GM20431 (cell line): ENCODE measurements around the gene ROBO3.

ENCODE experiments used
- in situ Hi-C: fragments of 300-500 bp; cut with MseI, MboI; formaldehyde crosslinking; loops from one replicate; pipeline ENCODE4 v1.15.0; 2020; ENCODE audit warnings: low sequenced_read_pairs; ENCODE audit not compliant: unreplicated experiment

The ROBO3 gene

DNA sequence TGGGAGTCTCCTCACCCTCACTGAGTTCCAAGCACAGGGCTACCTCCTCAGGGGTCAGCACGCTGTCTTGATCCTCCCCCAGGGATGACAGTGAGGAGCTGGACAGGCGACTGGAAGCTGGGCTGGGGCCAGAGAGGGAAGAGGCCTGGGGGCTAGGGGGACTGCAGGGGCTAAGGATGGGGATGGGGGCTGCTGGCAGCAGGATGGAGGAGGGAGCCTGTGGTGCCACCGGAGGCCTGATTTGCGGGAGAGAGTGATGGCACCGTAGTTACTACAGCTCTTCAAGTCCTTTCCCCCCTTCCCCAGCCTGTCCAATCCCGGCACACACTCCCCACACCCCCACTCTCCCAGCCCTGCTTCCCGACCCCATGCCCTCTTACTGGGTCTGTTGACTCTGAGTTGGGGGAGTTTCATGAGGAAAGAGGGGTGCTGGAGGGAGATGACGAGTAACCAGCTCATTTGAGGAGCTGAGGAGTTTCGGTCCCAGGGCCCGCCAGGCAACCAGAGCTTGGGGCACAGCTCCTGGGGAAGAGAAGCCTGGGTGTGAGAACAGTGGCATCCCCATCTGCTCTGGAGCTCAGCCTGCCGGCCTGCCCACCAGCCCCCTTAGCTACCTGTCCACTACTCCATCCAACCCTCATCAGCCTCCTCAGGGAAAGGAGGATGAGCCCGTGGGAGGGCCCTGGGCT is 21.9 kb downstream of the ROBO3 start:
- in situ Hi-C loops: no loop called here

DNA sequence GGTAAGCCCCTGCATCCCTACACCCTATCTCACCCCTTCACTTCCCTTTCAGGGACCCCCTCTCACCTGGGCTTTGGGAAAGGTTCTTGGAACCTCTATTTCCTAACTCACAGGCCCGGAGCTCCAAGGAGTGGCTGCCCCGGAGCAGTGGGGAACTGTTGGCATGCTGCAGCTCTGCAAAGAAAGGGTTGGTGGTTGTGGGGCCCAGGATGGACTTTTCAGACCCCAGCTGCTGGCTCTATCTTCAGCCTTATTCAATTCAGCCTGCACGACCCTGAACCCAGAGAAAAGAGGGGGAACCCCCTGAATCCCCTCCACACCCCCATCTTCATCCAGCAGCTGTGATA is 22.4 kb downstream of the ROBO3 start:
- in situ Hi-C loops: no loop called here

DNA sequence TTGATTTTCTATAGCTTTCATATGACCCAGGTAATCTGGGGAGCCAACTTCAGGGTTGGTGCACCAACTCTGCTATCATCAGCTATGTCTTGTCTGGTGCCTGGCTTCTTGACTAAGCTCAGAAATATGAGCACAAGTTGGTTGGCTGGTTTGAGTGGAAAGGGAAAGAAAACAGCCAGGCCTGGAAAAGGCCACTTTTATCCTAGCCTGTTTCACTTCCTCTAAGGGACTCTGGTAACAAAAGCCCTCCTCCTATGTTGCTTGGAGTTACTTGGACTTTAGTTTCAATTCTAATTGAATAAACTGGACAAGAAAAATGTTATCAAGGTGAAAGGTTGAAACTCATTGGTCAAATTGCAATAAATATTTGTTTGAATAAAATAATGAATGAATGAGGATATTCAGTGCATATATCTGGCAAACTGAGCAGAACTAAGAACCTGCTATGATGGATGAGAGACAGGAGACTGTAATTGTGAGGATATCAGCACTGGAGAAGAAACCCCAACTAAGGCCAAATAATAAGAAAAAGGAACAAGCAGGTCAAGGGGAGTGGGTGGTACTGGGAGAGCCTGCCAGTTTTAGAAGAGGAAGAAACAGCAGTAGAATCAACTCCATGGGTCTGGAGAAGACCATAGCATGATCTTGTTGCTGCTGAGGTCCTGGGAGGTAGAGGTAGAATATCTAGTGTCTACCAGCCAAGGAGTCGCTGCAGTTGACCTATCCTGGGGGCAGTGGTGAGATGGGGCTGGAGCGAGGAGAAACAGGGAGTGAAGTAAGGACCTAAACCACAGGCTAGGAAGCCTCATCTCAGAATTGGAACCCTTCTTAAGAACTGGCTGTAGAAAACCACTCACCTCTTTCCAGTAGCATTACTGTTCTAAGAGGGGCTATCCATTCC is 24.2 kb downstream of the ROBO3 start:
- in situ Hi-C loops: no loop called here

DNA sequence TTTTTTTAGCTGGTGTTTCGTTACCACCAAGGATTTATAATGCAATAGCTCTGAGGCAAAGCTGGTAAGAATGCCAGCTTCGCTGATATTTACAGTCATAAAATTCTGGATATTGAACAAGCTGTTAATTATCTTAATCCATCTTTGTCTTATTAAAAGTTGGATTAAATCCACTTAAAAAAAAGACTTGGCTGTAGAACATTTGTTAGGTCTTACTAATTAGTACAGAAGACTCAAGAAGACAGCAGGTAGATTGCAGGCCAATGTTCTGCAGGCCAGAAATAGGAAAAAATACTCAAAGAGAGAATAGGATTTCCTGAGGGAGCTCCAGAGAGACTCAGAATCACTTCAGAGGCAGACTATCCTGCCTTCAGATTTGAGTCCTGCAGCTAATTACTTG is 24.9 kb downstream of the ROBO3 start:
- in situ Hi-C loops: no loop called here

DNA sequence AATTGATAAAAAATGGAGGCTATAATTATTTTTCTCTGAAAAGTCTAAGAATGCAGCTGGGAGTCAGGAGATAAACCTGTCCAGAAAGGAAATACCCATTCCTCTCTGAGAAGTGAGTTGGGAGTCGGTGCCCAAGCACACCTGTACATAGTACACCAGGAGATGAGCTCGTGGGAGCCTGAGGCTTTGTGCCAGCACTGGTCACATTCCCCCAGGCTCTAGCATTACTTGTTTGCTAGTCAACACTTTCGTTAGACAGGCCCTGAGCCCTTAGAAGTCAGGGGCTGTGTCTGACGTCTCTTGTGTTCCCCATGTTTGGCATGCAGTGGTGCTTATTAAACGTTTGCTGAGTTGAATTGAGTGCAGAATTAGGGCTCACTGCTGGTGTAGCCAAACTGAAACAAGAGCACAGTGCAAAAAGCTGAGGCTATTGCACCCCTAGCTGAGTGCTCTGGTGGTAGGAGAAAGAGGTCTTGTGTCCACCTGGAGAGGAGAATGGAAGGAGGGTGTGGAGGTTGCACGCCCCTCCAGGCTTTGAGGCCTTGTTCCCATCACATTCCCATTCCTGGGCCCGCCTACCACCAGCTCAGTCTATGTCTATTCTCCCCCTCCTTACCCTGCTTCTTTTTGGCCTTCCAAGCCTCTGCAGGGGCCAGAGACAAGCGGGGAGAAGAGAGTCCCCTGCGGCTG is 25.6 kb downstream of the ROBO3 start:
- in situ Hi-C loops: no loop called here

DNA sequence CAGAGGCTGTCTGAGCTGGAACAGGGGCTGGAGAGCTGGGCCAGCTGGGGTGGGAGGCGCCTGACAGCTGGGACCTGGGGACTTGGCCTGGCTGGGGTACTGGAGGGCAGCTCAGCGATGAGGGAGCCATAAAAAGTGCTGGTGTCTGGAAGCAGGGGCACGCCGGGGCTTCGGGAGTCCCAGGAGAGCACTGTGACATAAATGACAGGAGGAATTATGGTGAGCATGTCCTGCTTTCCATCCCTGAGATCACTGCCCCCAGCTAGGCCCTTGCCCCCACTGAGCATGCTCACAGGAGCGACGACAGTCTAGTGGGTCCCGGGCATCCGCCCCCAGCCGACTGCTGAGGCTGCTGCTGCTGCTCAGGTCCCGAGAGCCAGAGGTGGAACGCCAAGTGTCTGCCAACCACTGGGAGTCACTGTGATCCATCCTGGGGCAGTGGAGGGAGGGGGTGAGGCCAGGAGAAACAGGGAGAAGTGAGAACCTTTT is 26.2 kb downstream of the ROBO3 start:
- in situ Hi-C loops: no loop called here

DNA sequence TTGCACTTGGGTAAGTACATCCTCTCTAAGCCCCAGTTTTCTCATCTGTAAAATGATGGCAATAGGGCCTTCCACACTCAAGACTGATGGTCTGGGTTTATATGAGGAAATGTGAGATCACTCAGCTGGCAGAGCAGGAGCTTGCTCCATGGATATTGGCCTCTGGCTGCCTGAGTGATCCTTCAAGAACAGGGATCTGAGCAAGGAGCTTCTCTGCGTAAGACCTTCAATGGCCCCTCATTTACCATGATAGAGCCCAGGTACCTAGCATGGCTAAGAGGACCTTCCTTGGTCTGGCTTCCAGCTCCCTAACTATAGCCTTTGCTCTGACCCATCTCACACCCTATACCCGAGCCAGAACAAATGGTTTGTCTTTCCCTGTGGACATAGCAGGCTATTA is 26.9 kb downstream of the ROBO3 start:
- in situ Hi-C loops: no loop called here

DNA sequence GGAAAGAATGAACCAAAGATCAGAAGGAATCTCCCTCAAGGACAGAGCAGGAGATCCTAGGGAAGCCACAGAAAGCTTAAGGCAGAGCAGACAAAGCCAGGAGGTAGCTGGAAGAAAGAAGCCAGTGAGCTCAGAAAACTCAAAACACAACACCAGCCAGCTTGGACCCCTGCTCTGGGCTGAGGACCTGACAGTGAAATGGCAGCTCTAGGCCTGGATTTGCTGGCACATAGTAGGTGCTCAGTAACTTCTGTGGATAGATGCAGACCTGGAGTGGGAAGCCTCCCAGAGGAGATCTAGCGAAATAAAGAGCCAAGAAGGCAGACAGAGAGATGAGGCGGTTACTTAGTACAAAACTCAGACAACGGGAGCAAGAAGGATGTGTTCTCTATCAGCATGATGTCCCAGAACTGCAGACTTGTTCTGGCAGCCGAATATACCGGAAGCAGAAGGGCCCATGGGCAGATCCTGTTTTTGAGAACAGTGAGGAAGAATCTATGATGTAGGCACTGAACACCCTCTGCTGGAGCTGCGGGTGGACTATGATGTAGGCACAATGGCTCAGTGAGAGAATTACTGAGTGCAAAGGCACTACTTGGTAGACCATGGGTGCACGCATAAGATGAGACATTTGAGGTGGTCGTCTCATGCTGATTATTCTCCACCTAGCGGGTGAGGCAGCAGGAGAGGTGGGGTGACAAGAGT is 27.7 kb downstream of the ROBO3 start:
- in situ Hi-C loops: no loop called here

DNA sequence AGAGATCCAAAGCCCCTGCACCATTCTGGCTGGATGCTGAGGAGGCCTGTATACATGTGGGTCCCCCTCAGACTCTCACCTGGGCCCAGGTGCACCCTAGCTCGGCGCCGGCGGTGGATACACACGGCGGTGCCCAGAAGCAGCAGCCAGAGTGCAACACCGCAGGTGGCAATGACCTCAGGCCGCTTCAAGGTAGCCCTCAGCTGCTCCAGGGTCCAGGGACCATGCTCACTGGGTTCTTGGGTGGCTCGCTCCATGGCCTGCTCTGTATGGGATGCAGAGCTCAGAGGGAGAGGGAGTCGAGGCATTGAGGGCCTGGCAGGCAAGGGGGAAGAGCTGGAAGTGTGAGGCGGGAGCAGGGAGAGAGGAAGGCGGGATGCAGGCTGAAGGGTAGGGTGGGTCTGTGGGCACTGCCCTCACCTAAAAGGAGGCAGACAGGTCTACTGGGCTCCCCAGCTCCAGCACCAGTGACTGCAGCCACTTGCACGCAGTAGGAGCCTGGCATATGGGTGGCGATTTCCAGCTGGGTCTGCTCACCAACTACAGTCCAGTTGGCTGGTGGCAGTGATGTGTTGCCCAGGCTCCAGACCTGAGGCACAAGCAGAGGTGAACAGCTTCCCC is 28.7 kb downstream of the ROBO3 start:
- in situ Hi-C loops: no loop called here

DNA sequence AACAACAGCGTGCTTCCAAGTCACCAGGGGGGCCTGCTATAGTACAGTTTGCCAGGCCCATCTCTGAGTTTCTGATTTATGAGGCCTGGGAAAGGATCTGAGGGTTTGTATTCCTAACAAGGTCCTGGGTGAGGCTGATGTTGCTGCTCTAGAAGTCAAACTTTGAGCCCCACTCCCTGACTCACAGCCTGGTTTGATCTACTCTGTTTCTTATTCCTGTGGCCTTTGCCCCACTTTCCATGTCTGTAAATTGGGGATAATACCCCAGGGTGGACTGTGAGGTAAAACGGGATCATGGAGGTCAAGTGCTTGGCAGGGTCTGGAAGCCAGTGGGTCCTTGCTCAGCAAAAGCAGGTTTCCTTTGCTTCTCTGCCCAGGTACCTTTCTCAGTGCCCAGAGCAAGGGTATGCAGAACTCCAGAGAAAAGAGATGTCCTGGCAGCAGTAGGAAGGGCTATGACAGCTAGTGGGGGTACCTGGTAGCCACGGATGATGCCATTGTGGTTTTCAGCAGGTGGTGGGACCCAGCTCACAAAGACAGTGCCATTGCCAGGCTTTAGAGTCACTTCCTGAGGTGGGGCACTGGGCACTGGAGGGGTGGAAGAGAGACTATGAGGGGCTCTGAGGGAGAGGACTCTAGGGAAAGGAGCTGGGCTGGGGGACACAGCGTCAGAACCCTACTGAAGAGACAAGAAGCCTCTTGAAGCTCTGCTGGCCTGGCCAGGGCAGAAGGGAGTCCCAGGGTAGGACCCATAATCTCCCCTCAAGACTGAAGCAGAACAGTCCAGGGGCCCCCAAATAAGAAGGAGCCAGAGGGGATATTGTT is 29.6 kb downstream of the ROBO3 start:
- in situ Hi-C loops: no loop called here

DNA sequence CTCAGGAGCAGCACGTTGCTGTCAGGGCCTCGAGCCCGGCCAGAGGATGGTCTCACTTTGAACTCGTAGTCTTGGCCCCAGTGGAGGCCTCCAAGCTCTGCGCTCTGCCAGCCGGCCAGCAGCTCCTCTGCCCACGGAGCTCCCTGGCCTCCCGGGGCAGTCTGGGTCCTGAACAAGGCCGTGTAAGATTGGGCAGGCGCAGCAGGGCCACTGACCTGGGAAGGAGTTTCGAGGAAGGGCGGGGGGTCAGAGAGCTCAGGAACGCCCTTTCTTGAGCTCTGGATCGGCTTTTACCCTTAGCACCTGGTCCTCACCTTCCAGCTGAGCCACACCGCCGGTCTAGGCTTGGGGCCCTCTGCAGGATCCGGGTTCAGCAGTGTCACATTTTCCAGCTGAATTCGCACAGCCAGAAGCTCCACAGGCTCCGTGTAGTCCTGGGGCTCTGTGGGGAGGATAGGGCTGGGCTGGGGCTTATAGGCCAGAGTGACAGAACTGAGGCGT is 30.3 kb downstream of the ROBO3 start:
- in situ Hi-C loops: no loop called here

DNA sequence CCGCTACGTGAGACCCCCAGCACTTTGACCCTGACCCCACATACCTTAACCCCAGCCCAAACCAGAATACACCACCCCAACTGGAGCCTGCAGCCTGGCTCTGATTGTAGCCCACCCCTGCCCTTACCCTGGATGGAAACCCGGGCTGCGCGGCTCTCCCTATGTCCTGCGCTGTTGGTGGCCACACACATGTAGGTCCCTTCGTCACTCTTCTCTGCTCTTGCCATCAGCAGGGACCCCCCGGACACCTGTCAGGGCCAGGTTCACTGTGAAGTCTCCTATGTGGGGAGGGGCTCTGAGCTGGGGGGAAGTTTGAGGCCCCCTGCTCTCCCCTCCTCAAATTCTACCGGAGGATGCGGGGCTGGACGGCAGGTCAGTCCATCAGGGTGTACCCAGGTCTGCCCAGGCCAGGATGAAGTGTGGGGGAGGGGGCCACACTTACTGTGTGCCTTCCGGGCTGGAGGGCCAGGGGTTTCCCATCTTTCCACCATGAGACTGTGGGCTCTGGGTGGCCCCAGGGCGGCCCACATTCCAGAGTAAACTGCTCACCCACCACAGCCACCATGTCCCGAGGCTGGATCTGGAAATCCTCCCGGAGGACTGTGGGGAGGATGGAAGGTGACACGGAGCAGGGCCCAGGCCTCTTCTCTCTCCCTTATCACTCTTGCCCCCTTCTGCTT is 31.0 kb downstream of the ROBO3 start:
- in situ Hi-C loops: no loop called here

DNA sequence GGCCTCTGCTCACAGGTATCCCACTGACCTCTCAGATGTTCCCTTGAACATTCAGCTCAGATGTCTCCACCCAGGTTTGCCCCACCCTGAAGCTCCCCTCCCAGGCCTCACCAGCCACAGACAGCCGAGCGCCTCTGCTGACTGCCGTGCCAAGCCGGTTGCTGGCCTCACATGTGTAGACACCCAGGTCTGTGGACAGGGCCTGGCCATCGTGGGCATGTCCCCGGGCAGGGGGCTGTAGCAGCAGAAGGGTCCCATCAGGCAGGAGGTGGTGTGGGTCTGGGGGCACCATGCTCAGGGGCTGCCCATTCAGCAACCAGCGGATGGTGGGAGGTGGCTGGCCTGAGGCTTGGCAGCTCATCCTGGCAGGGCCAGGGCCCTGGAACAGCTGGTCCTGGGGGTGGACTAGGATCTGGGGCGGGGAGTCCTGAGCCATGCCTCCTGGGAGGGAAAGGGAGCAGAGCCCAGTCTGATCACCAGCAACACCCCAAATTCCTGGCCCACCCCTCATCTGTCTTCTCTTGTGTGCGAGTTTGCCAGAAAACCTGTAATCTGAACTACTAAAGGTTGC is 31.7 kb downstream of the ROBO3 start:
- in situ Hi-C loops: no loop called here

DNA sequence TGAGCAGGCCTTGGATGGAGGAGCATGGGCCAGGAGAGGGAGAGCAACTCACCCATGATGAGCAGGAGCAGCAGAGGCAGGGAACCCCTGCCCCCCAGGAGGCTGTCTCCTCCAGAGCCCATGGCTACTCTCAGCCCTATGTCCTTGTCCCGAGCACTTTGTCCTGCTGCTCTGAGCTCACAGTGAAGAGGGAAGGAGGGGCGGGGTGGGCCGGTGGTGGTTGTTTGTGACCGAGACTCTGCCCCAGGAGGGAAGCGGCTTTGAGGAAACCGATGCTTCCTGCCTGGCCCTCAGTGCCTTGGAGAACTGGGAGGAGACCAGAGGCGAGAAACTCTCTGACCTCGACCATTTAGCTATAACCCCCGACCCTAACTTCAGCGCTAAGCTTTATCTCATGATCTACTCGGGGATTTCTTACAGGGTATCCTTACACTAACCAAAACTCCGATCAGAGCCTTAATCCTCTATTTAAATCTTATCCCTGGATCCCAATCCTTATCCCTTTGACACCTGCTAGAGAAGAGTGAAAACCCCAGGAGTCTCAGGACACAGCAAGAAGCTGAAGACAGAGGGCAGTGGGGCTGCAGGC is 32.5 kb downstream of the ROBO3 start, which contains the start of gene ROBO4:
Gene ROBO4, minus strand, starts transcription at position 192 of the 589 bp plus-strand sequence. Its CDS starts 70 bp downstream, at position 122.
- in situ Hi-C loops: no loop called here

DNA sequence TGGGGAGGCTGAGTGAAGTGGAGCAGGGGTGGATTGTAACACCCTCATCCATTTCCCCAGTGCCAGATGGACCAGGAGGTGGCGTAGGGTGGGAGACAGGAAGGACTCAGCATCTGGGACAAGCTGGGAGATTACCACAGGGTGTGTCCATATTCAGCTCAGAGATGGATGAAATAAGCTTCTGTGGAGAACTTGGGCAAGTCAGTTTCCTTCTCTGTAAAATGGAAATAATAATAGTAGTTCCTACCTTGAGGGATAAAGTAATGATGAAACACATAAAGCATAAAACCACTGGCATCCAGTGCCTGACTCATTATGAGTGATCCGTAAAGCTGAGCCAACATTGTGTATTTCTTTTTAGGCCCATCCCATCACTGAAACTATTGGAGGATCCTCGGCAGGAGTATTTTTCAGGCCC is 33.0 kb downstream of the ROBO3 start:
- in situ Hi-C loops: no loop called here

DNA sequence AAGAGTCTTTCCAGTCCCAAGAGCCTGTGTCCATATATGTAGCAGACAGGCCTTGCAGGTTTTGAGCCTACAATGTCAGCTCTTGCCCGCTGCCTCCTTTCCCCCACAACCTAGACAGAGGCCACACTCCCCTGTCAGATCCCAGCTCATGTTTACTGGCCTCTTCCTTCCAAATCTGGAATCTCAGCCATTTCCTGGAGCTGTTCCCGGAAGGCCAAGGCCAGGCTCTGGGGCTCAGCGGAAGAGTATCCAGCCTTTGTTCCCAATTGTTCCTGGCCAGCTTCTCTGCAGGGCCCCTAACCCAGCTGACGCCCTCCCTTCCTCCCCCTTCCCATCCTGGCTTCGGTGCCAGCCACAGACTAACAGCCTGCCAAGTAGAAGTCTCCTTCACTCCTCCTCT is 33.5 kb downstream of the ROBO3 start:
- in situ Hi-C loops: no loop called here

DNA sequence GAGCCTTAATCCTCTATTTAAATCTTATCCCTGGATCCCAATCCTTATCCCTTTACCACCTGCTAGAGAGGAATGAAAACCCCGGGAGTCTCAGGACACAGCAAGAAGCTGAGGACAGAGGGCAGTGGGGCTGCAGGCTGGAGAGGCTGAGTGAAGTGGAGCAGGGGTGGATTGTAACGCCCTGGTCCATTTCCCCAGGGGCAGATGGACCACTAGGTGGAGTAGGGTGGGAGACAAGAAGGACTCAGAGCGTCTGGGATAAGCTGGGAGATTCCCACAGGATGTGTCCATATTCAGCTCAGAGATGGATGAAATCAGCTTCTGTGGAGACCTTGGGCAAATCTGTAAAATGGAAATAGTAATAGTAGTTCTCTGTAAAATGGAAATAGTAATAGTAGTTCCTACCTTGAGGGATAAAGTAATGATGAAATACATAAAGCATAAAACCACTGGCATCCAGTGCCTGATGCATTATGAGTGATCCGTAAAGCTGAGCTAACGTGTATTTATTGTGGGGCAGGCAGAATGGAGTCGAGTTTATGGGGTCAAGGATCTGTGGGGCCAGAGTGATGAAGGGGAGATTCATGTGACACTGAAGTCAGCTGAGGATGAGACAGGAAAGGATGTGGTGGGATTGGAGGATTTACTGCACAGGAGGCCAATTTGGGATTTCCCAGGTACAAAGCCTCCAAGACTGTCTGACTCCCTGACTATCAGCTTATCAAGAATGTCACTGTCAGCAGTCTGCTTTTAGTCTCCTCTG is 34.3 kb downstream of the ROBO3 start:
- in situ Hi-C loops: no loop called here
